Effector memory CD8-positive, alpha-beta T cell (primary cell): ENCODE data around the gene CCDC136.

Experiments used
- ATAC-seq: fragments of 150-1000 bp; cut with Tn5 transposase; replicated peaks from 2 replicates; pipeline ENCODE4 v1.10.0; 2021; ENCODE audit warnings: mild to moderate bottlenecking, moderate library complexity
- DNase-seq, 3 experiments: peaks; one replicate each; pipeline ENCODE4 v3.0.0; 2021
- H3K27ac Mint-ChIP-seq, 2 donors: one replicate each; pipeline ENCODE4 v1.8.0; 2022; ENCODE audit warnings: mild to moderate bottlenecking in 2 of 2, mixed read lengths in 2 of 2, moderate library complexity in 2 of 2
- H3K27me3 Mint-ChIP-seq, 2 donors: one replicate each; pipeline ENCODE4 v1.8.0; 2022; ENCODE audit warnings: mixed read lengths in 2 of 2
- H3K36me3 Mint-ChIP-seq: one replicate; pipeline ENCODE4 v1.8.0; 2022; ENCODE audit warnings: mild to moderate bottlenecking, moderate library complexity, mixed read lengths; ENCODE audit not compliant: insufficient read depth
- H3K4me1 Mint-ChIP-seq, 2 donors: one replicate each; pipeline ENCODE4 v1.8.0; 2022; ENCODE audit warnings: low read depth in 2 of 2, mixed read lengths in 2 of 2
- H3K4me3 Mint-ChIP-seq, 2 donors: one replicate each; pipeline ENCODE4 v1.8.0; 2022; ENCODE audit warnings: mild to moderate bottlenecking in 2 of 2, mixed read lengths in 2 of 2, moderate library complexity in 2 of 2
- H3K9me3 Mint-ChIP-seq, 2 donors: one replicate each; pipeline ENCODE4 v1.8.0; 2022; ENCODE audit warnings: mixed read lengths in 2 of 2

The CCDC136 gene

DNA sequence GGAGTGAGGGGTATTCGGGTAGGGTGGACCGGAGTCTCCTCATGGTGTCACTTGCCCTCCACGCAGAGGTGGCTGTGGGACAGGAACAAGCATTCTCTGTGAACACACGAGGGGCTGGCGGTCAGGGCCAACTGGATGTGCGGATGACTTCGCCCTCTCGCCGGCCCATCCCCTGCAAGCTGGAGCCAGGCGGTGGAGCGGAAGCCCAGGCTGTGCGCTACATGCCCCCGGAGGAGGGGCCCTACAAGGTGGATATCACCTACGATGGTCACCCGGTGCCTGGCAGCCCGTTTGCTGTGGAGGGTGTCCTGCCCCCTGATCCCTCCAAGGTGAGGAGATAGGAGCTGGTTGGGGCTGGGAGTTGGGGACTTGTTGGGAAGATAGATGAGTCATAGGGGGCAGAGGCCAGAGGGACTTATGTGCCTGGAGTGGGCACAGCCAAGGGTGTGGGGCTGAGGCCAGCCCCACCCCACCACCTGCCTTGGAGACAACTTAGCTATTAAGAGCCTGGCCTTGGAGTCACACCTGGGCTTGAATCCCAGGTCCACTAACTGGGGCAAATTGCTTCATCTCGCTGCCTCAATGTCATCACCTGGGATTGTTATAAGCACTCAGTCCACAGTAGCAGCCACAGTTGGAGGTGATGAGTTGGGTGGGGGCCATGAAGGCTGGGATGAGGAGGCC lies 52.3 kb downstream of the CCDC136 start:
- H3K4me1 Mint-ChIP-seq = peaks cover 0 to 1% of the 10 kb centered on the region in 2 donors
- ATAC-seq (no peak), DNase-seq (no peak)
- H3K36me3 Mint-ChIP-seq = no peaks in the 10 kb centered on the region
- H3K27me3 Mint-ChIP-seq = peaks cover 0 to 8% of the 10 kb centered on the region in 2 donors
- H3K27ac Mint-ChIP-seq = no peak overlapping the region
- H3K9me3 Mint-ChIP-seq = no peaks in the 10 kb centered on the region
- no peak overlapping the region for H3K4me3 Mint-ChIP-seq

GRCh38 chr7:128844777-128845311 lies 53.1 kb downstream of the CCDC136 start:
- Mint-ChIP-seq H3K4me1 (peaks cover 0 to 1% of the 10 kb centered on the region in 2 donors), H3K27me3 (peaks cover 0 to 8% of the 10 kb centered on the region in 2 donors), H3K9me3 (no peaks in the 10 kb centered on the region), H3K4me3 (no peak overlapping the region), H3K27ac (no peak overlapping the region), H3K36me3 (no peaks in the 10 kb centered on the region)
- DNase-seq = no peak
- no peak for ATAC-seq

DNA sequence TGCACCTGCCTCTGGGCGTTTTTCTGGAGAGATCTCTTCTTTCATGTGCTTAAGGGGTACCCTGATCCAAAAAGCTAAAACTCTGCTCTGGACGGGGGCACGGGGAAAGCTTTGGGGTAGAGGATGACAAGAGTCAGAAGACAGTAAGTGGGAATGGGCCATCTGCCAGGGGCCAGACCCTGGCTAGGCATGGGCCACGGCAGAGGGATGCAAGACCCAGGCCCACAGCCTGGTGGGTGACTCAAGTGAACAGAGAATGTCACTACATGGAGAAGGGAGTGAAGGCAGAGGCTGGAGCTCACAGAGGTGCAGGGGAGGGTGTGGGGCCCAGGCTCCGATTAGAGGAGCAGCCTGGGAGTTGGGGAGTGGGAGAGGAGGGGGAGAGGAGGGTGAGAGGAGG lies 53.7 kb downstream of the CCDC136 start:
- Mint-ChIP-seq H3K4me3 (no peak overlapping the region), H3K9me3 (no peaks in the 10 kb centered on the region), H3K27me3 (peaks cover 0 to 4% of the 10 kb centered on the region in 2 donors), H3K4me1 (peaks cover 0 to 1% of the 10 kb centered on the region in 2 donors), H3K27ac (no peak overlapping the region), H3K36me3 (no peaks in the 10 kb centered on the region)
- ATAC-seq (no peak), DNase-seq (no peak)

DNA sequence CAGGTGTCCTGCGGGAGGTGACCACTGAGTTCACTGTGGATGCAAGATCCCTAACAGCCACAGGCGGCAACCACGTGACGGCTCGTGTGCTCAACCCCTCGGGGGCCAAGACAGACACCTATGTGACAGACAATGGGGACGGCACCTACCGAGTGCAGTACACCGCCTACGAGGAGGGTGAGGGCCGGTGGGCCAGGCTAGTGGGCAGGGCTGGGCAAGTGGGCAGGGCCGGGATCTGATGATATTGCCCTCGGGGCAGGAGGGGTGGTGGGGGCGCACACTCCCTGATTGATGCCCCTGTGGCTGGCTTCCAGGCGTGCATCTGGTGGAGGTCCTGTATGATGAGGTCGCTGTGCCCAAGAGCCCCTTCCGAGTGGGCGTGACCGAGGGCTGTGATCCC lies 54.2 kb downstream of the CCDC136 start:
- peaks cover 0 to 1% of the 10 kb centered on the region in 2 donors for H3K4me1 Mint-ChIP-seq
- H3K27ac Mint-ChIP-seq = no peak overlapping the region
- H3K9me3 Mint-ChIP-seq = no peaks in the 10 kb centered on the region
- DNase-seq (no peak), ATAC-seq (no peak)
- no peak overlapping the region for H3K4me3 Mint-ChIP-seq
- H3K36me3 Mint-ChIP-seq = no peaks in the 10 kb centered on the region
- H3K27me3 Mint-ChIP-seq = no peaks in the 10 kb centered on the region

DNA sequence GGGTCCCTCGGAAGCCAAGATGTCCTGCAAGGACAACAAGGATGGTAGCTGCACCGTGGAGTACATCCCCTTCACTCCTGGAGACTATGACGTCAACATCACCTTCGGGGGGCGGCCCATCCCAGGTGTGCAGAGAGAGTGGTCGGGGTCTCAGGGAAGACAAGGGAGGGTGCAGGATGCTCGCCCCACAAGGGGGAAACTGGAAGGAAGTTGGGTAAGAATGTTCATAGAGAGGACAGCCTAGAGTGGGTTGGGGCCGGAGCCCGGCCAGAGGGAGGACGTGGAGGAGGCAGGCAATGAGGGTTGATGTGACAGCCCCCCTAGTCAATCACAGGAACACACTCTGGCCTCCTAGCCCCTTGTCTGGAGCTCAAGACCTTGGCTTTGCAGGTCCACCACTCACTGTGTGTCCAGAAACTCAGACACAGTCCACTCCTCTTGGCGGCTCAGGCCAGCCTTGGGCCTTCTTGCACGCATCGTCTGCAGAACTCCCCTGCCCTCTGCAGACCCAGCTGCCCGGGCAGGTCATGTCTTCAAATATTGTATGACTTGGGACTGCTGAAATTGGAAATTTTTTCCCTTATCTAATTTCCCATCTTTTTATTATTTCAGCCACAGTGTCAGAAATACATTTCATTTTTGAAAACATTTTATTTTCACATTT lies 55.1 kb downstream of the CCDC136 start:
- Mint-ChIP-seq H3K36me3 (no peaks in the 10 kb centered on the region), H3K9me3 (no peaks in the 10 kb centered on the region), H3K27me3 (no peaks in the 10 kb centered on the region), H3K4me3 (no peak overlapping the region), H3K4me1 (peaks cover 0 to 1% of the 10 kb centered on the region in 2 donors), H3K27ac (no peak overlapping the region)
- ATAC-seq (no peak), DNase-seq (no peak)

DNA sequence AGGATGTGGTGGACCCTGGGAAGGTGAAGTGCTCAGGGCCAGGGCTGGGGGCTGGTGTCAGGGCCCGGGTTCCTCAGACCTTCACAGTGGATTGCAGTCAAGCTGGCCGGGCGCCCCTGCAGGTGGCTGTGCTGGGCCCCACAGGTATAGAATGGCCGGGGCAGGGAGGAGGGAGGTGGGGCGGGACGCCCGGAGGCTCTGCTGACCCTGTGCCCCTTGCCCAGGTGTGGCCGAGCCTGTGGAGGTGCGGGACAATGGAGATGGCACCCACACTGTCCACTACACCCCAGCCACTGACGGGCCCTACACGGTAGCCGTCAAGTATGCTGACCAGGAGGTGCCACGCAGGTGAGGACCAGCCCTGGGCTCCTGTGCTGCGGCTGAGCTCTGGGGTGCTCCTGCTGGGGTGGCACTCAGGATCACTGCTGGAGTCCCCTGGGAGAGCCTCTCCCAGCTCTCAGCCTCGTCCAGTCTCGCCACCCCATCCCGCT lies 56.0 kb downstream of the CCDC136 start:
- no peak for DNase-seq
- no peaks in the 10 kb centered on the region for H3K9me3 Mint-ChIP-seq
- H3K4me3 Mint-ChIP-seq = no peak overlapping the region
- H3K4me1 Mint-ChIP-seq = no peaks in the 10 kb centered on the region
- no peaks in the 10 kb centered on the region for H3K27me3 Mint-ChIP-seq
- no peak overlapping the region for H3K27ac Mint-ChIP-seq
- ATAC-seq = no peak
- H3K36me3 Mint-ChIP-seq = no peaks in the 10 kb centered on the region

DNA sequence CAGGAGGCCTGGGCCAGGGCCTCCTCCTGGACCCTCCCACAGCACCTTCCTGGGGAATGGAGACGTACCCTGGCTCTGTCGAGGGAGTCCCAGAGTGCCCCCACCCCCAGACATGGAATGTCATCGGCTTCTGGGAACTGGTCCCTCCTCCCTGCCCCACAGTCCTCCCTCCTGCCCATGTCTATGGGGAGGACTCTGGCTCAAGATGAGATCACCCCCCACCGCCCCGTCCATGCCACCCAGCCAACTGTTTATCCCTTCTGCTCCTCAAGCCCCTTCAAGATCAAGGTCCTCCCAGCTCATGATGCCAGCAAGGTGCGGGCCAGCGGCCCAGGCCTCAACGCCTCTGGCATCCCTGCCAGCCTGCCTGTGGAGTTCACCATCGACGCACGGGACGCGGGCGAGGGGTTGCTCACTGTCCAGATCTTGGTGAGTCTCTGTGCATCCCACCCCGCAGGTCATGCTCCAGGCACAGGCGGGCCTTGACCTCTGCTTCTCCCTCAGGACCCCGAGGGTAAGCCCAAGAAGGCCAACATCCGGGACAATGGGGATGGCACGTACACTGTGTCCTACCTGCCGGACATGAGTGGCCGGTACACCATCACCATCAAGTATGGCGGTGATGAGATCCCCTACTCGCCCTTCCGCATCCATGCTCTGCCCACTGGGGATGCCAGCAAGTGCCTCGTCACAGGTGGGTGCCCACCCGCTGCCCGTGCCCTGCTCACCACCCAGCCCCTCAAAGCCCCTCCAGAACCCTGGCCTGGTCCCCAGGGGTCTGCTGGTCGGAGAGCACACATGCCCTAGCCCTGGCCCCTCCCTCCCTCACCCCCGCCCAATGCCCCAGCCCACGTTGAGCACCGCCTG lies 56.8 kb downstream of the CCDC136 start:
- DNase-seq (no peak), ATAC-seq (no peak)
- Mint-ChIP-seq H3K4me3 (no peak overlapping the region), H3K27ac (no peak overlapping the region), H3K4me1 (no peaks in the 10 kb centered on the region), H3K9me3 (no peaks in the 10 kb centered on the region), H3K36me3 (no peaks in the 10 kb centered on the region), H3K27me3 (peaks cover 0 to 6% of the 10 kb centered on the region in 2 donors)

GRCh38 chr7:128849156-128849515 lies 57.4 kb downstream of the CCDC136 start:
- DNase-seq (no peak), ATAC-seq (no peak)
- Mint-ChIP-seq H3K27ac (no peak overlapping the region), H3K4me1 (peaks cover 0 to 1% of the 10 kb centered on the region in 2 donors), H3K36me3 (no peaks in the 10 kb centered on the region), H3K4me3 (no peak overlapping the region), H3K27me3 (peaks cover 0 to 12% of the 10 kb centered on the region in 2 donors), H3K9me3 (no peaks in the 10 kb centered on the region)

- Mint-ChIP-seq H3K27me3 (peaks cover 0 to 14% of the 10 kb centered on the region in 2 donors), H3K27ac (no peak overlapping the region)
Observed at GRCh38 chr7:128849804-128850490, 58.2 kb downstream of the CCDC136 start.

DNA sequence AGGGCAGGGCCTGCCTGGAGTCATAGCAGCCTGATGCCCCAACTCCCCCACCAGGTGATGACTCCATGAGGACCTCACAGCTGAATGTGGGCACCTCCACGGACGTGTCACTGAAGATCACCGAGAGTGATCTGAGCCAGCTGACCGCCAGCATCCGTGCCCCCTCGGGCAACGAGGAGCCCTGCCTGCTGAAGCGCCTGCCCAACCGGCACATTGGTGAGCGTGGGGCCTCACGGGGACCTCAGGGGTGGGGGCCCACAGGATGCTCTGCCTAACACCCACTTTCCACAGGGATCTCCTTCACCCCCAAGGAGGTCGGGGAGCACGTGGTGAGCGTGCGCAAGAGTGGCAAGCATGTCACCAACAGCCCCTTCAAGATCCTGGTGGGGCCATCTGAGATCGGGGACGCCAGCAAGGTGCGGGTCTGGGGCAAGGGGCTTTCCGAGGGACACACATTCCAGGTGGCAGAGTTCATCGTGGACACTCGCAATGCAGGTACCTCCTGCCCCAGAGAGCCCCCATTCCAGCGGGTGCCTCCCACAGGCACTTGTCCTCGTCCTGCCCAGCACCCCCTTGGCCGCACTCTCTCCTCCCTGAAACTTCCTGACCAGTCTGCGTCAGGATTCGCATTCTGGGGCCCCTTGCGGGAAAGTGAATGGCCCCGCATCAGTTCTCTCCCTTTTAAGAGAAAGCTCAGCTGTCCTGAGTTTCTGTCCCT lies 60.9 kb downstream of the CCDC136 start:
- no peaks in the 10 kb centered on the region for H3K9me3 Mint-ChIP-seq
- no peak overlapping the region for H3K4me3 Mint-ChIP-seq
- H3K36me3 Mint-ChIP-seq = no peaks in the 10 kb centered on the region
- DNase-seq = no peak
- no peak overlapping the region for H3K27ac Mint-ChIP-seq
- no peak for ATAC-seq
- peaks cover 0 to 1% of the 10 kb centered on the region in 2 donors for H3K4me1 Mint-ChIP-seq
- peaks cover 0 to 24% of the 10 kb centered on the region in 2 donors for H3K27me3 Mint-ChIP-seq

More at GRCh38 chr7:128849804-128850490, 58.2 kb downstream of the CCDC136 start:
- H3K36me3 Mint-ChIP-seq = no peaks in the 10 kb centered on the region
- H3K4me1 Mint-ChIP-seq = peaks cover 0 to 1% of the 10 kb centered on the region in 2 donors
- no peak overlapping the region for H3K4me3 Mint-ChIP-seq
- no peaks in the 10 kb centered on the region for H3K9me3 Mint-ChIP-seq
- ATAC-seq (no peak), DNase-seq (no peak)

DNA sequence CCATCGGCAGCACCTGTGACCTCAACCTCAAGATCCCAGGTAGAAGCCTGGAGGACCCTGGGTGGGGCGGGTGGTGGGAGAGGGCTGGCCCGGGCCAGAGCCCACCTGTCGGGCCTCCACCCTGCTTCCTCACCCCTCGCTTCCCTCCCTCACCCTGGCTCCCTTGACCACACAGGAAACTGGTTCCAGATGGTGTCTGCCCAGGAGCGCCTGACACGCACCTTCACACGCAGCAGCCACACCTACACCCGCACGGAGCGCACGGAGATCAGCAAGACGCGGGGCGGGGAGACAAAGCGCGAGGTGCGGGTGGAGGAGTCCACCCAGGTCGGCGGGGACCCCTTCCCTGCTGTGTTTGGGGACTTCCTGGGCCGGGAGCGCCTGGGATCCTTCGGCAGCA lies 62.0 kb downstream of the CCDC136 start:
- no peak for ATAC-seq
- Mint-ChIP-seq H3K4me3 (no peak overlapping the region), H3K9me3 (no peaks in the 10 kb centered on the region), H3K27ac (no peak overlapping the region), H3K4me1 (peaks cover 0 to 1% of the 10 kb centered on the region in 2 donors), H3K27me3 (peaks cover 0 to 24% of the 10 kb centered on the region in 2 donors), H3K36me3 (no peaks in the 10 kb centered on the region)
- DNase-seq = no peak

DNA sequence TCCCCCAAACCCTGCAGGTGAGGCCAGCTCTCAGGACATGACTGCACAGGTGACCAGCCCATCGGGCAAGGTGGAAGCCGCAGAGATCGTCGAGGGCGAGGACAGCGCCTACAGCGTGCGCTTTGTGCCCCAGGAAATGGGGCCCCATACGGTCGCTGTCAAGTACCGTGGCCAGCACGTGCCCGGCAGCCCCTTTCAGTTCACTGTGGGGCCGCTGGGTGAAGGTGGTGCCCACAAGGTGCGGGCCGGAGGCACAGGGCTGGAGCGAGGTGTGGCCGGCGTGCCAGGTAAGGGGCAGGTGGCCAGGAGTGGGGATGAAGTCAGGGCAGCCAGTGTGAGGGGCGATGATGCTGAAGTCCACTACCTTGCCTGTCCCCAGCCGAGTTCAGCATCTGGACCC lies 62.6 kb downstream of the CCDC136 start:
- no peak overlapping the region for H3K27ac Mint-ChIP-seq
- no peak overlapping the region for H3K4me3 Mint-ChIP-seq
- DNase-seq (no peak), ATAC-seq (no peak)
- H3K36me3 Mint-ChIP-seq = no peaks in the 10 kb centered on the region
- H3K9me3 Mint-ChIP-seq = no peaks in the 10 kb centered on the region
- H3K4me1 Mint-ChIP-seq = peaks cover 0 to 1% of the 10 kb centered on the region in 2 donors
- peaks cover 0 to 24% of the 10 kb centered on the region in 2 donors for H3K27me3 Mint-ChIP-seq
